Osteoblast (primary cell): ENCODE measurements around the gene DUSP9. TPM values are rescaled to one million over a fixed set of nuclear protein-coding genes. Genes with fewer than 3 reads are reported as not detected.
A peak's percentile ranks its signal among the peaks of the same experiment; 100 is the strongest.

ENCODE experiments used
- DNase-seq: peaks from one replicate; pipeline ENCODE4 v3.0.0; 2011; ENCODE audit warnings: low spot score, mixed read lengths; ENCODE audit not compliant: insufficient read length; ENCODE audit errors: missing footprints
- H2AFZ ChIP-seq: 2 replicates; pipeline ENCODE4 v1.6.0; 2011; ENCODE audit warnings: mild to moderate bottlenecking, low read length
- H3K27ac ChIP-seq: 2 replicates; pipeline ENCODE4 v1.5.1; 2011; ENCODE audit warnings: mild to moderate bottlenecking, low read depth, low read length, moderate library complexity
- H3K27me3 ChIP-seq: 2 replicates; pipeline ENCODE4 v1.6.0; 2012; ENCODE audit warnings: mild to moderate bottlenecking, control low read depth, inconsistent platforms, low read length, moderate library complexity; ENCODE audit not compliant: insufficient read depth
- H3K36me3 ChIP-seq: 2 replicates; pipeline ENCODE4 v1.5.1; 2011; ENCODE audit warnings: mild to moderate bottlenecking, low read length, control low read depth, moderate library complexity; ENCODE audit not compliant: insufficient read depth
- H3K4me1 ChIP-seq: 2 replicates; pipeline ENCODE4 v1.5.1; 2011; ENCODE audit warnings: mild to moderate bottlenecking, low read length, control low read depth, moderate library complexity; ENCODE audit not compliant: insufficient read depth
- H3K4me2 ChIP-seq: 2 replicates; pipeline ENCODE4 v1.6.0; 2011; ENCODE audit warnings: mild to moderate bottlenecking, low read length; ENCODE audit not compliant: insufficient read depth
- H3K4me3 ChIP-seq: fragments of 200-600 bp; sonication (generic); 3 replicates; pipeline ENCODE4 v1.5.1; 2012; ENCODE audit warnings: mild to moderate bottlenecking, low read length, inconsistent platforms; ENCODE audit not compliant: insufficient read depth
- H3K79me2 ChIP-seq: 2 replicates; pipeline ENCODE4 v1.6.0; 2012; ENCODE audit warnings: mild to moderate bottlenecking, low read length, control low read depth, inconsistent platforms; ENCODE audit not compliant: insufficient read depth
- H3K9me3 ChIP-seq: 2 replicates; pipeline ENCODE4 v1.5.1; 2011; ENCODE audit warnings: low read depth, low read length, control low read depth
- H4K20me1 ChIP-seq: 2 replicates; pipeline ENCODE4 v1.6.0; 2012; ENCODE audit warnings: mild to moderate bottlenecking, low read length, control low read depth; ENCODE audit not compliant: insufficient read depth
- CTCF ChIP-seq: IDR thresholded peaks from 2 replicates; pipeline ENCODE4 v1.5.1; 2011; ENCODE audit warnings: mild to moderate bottlenecking, low read depth, low read length, moderate library complexity; ENCODE audit errors: extremely low read depth
- total RNA-seq: library from RNA; depleted of rRNA; stranded (reverse); fragments of >200 nt; gene quantifications from 2 replicates; pipeline ENCODE4 v1.2.3, GENCODE V29; 2012

The DUSP9 gene
- total RNA-seq = under 0.01 TPM in 2 replicates

- DNase-seq = peak; percentile 94
- Histone ChIP-seq H3K36me3 (no peaks in the 10 kb centered on the region), H2AFZ (no peak within 1 kb of the TSS), H3K4me2 (no peak within 1 kb of the TSS), H4K20me1 (no peaks in the 10 kb centered on the region), H3K27me3 (peaks cover 35% of the 10 kb centered on the region), H3K4me3 (no peak within 1 kb of the TSS), H3K27ac (no peak within 1 kb of the TSS), H3K79me2 (no peaks in the 10 kb centered on the region), H3K9me3 (no peaks in the 10 kb centered on the region), H3K4me1 (no peaks in the 10 kb centered on the region)
- TF ChIP-seq CTCF = no peak
Observed at GRCh38 chrX:153646620-153647373, at the start of gene DUSP9. TSS of gene DUSP9 (plus strand) at chrX:153647203. CDS start at chrX:153647954, 751 bp downstream.

DNA sequence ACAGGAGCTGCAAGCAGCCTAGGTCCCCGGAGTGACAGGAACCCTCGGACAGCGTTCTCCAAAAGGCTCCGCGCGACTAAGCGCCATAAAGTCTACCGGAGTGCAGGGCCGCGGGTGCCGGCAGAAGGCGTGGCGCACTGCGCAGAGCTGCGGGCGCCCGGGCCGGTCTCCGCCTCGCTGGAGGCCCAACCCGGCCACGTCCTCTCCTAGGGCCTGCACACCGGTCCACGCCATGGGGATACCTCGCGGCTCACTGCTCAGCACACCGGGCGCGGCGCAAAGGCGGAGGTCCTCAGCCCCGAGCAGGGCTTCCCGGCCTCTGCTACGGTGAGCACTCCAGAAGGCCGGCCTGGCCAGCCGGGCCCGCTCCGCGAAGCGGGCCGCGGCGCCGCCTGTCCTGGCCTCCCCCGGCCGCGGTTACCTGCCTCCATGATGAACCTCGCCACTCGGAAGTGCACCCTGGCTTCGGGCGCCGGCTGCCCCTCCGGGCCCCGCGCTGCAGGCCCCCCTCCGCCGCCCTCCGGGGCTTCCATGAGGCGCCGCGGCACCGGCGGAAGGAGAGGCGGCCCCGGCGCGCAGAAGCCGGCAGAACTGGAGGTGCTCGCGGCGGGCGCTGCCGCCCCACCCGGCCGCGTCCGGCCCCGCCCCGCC, 48.3 kb upstream of the DUSP9 start, which contains the start of gene CCNQ:
TSS of gene CCNQ (minus strand) at position 599 of the 651 bp plus-strand sequence. CDS start at position 533, 66 bp downstream.
- H3K27me3 ChIP-seq = no peaks in the 10 kb centered on the region

GRCh38 chrX:153599192-153600031, 47.6 kb upstream of the DUSP9 start:
- peaks cover 24% of the 10 kb centered on the region for H3K79me2 ChIP-seq
- H3K4me2 ChIP-seq = peak overlapping the region; percentile 89
- H4K20me1 ChIP-seq = peaks cover 17% of the 10 kb centered on the region
- no peaks in the 10 kb centered on the region for H3K4me1 ChIP-seq
- H3K36me3 ChIP-seq = no peaks in the 10 kb centered on the region
- peak overlapping the region; percentile 78 for H3K4me3 ChIP-seq
- no peaks in the 10 kb centered on the region for H3K27me3 ChIP-seq
- no peak for TF ChIP-seq CTCF
- H3K27ac ChIP-seq = no peak overlapping the region
- peak overlapping the region; percentile 85 for H2AFZ ChIP-seq
- H3K9me3 ChIP-seq = no peaks in the 10 kb centered on the region
- DNase-seq = peak; percentile 99

More for the DNA sequence above, 48.3 kb upstream of the DUSP9 start, which contains the start of gene CCNQ:
- H3K4me3 ChIP-seq = peak within 1 kb of the TSS; percentile 78
- H2AFZ ChIP-seq = peak within 1 kb of the TSS; percentile 85
- no peaks in the 10 kb centered on the region for H3K4me1 ChIP-seq
- H4K20me1 ChIP-seq = peaks cover 17% of the 10 kb centered on the region
- H3K79me2 ChIP-seq = peaks cover 24% of the 10 kb centered on the region
- H3K4me2 ChIP-seq = peak within 1 kb of the TSS; percentile 89
- H3K36me3 ChIP-seq = no peaks in the 10 kb centered on the region
- DNase-seq = peak; percentile 86
- H3K9me3 ChIP-seq = no peaks in the 10 kb centered on the region
- no peak for TF ChIP-seq CTCF
- H3K27ac ChIP-seq = no peak within 1 kb of the TSS
